Thyroid gland (tissue), 4 donors: ENCODE data around the gene ALPK3.

Experiments used
- POLR2A ChIP-seq, 2 donors: fragments of 450-650 bp; IDR thresholded peaks; one replicate each; pipeline ENCODE4 v1.6.1; 2017; ENCODE audit warnings: antibody characterized with exemption in 2 of 2, mild to moderate bottlenecking in 2 of 2, moderate library complexity in 1 of 2
- TF ChIP-seq, protein P1 (sequence below), 6 experiments: fragments of 200-600 bp in 3 of 6; fragments of 450-650 bp in 3 of 6; sonication (generic) in 3 of 6; IDR thresholded peaks; one replicate each; pipeline ENCODE4 v1.5.1; 2016 to 2019; ENCODE audit warnings: antibody characterized with exemption in 6 of 6, mild to moderate bottlenecking in 2 of 6, inconsistent platforms in 1 of 6, moderate library complexity in 1 of 6

DNA sequence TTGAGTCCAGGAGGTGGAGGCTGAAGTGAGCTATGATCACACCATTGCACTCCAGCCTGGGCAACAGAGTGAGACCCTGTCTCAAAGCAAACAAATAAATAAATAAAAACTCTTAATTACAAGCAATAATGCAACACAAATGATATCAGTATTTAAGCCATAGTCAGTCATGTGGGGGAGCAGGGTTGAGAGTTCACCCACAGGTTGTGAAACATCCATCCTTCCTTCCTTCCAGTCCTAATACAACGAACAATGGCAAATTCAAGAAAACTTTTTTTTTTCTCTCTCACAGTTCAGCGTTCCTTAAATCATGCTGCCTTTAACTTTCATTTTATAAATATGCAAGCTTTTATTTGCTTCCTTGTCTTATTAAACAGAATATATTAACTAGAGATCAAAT lies 44.7 kb upstream of the ALPK3 start:
- TF ChIP-seq POLR2A (IDR thresholded peaks at IDR 0.05) = no peak
- TF ChIP-seq, protein P1, sequence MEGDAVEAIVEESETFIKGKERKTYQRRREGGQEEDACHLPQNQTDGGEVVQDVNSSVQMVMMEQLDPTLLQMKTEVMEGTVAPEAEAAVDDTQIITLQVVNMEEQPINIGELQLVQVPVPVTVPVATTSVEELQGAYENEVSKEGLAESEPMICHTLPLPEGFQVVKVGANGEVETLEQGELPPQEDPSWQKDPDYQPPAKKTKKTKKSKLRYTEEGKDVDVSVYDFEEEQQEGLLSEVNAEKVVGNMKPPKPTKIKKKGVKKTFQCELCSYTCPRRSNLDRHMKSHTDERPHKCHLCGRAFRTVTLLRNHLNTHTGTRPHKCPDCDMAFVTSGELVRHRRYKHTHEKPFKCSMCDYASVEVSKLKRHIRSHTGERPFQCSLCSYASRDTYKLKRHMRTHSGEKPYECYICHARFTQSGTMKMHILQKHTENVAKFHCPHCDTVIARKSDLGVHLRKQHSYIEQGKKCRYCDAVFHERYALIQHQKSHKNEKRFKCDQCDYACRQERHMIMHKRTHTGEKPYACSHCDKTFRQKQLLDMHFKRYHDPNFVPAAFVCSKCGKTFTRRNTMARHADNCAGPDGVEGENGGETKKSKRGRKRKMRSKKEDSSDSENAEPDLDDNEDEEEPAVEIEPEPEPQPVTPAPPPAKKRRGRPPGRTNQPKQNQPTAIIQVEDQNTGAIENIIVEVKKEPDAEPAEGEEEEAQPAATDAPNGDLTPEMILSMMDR (IDR thresholded peaks at IDR 0.05) = no peak
